GM18507 (cell line): ENCODE data around the gene REC114.
"Not testable (repeated sequence)": the region's sequence is repeated elsewhere in the genome, so short reads cannot be mapped to it uniquely, and the experiment has no call there.

ENCODE experiments used
- DNase-seq: peaks from one replicate; pipeline ENCODE4 v3.0.0; 2011; ENCODE audit warnings: low read depth; ENCODE audit not compliant: insufficient read length; ENCODE audit errors: extremely low spot score
- FAIRE-seq: peaks from 2 replicates; lab custom pipeline; 2011; peaks lifted over from hg19 to GRCh38; lab: Jason Lieb, UNC

The REC114 gene

DNA sequence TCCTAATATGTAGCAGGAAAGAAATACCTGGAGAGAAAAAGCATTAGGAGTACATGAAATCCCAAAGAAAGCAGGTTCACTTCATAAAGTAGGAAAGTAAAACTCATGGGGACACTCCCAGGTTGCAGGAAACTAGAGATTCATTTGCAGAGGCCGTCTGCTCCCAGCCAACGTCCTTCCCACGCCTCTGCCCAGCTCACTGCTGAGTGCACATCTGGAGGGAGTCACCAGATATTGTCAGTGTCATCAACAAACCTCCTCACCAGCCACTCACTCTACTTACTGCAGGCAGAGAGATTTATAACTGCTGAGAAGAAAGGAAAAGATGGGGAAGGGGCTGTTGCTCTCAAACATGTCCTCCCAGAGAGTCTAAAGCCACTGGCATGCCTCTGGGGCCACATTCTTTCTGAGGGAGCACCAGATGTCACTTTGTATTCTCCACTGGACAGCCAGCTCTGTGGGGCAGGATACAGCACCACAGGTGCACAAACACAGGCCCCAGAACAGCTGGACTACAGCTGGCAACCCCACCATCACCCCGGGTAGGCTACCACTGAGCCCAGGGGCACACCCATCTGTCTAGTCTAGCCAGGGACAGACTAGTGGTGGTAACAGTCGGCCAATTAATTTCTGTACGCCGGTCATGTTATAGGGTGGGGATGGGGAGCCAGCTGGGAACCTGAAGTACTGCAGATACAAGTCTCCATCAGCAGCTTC is 125.8 kb downstream of the REC114 start:
- no peak for DNase-seq
- no peak for FAIRE-seq

DNA sequence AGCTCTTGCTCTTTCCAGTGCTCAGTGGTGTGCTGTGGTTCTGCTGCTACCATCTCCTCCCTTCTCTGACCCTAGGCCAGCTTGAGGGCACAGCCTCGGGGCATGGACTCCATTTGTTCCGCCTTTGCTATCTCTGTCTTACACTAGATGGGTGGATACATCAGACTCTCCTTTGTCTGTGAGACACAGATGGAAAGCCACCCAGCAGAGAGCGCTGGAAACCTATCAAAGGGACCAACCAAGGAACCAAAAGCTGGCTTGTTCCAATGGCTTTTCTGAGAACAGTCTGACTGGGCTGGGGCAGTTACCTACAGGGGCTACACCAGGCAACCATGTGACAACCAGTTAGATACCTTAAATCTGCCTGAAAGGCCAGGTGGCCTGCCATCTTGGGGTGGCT is 126.4 kb downstream of the REC114 start:
- FAIRE-seq, result no peak
- no peak for DNase-seq

DNA sequence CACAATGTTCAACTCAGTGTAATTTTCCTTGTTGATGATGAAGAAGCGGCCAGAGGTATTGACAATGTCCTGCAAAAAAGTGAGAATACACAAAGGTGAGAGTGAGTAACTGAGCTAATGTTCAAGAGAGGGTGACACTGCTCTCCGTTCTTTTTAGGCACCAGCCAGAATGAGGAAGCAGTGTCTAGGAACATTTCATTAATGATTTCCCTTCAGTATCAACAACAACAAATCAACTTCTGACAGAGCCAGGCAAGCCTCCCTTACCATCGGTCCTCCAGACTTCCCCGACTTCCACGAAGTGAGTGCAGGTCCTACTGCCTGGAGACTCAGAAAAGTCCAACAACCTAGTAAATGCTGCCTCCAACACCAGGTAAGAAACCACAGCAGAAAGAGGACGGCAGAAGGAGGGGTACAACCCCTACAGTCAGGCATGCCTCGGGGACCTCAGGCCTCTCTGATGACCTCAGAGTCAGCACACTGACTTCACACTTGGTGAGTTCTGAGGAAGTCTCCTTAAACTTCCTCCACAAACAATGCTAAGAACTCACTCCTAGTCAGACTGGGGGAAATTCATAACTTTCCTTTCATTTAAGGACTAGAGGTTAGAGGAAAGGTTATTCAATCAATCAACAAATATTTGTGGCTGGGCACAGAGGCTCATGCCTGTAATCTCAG is 127.5 kb downstream of the REC114 start:
- DNase-seq (no peak), FAIRE-seq (no peak)

DNA sequence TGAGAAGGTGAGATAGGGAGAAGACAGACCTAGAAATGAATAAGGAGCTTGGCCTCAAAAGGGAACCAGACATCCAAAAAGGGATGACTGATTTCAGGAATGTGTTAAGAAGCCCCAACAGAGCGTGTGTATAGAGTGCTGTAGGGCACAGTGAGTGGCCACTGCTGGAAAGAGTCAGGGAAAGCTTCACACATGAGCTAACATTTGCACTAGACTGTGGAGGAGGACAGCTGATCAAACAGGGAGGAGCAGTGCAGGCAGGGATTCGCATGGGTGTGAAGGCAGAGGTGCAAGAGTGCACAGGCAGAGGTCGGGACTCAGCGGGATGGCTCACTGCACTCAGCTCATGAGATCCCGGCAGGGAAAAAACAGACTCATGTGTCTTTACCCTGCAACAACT is 128.4 kb downstream of the REC114 start:
- FAIRE-seq (no peak), DNase-seq (no peak)

DNA sequence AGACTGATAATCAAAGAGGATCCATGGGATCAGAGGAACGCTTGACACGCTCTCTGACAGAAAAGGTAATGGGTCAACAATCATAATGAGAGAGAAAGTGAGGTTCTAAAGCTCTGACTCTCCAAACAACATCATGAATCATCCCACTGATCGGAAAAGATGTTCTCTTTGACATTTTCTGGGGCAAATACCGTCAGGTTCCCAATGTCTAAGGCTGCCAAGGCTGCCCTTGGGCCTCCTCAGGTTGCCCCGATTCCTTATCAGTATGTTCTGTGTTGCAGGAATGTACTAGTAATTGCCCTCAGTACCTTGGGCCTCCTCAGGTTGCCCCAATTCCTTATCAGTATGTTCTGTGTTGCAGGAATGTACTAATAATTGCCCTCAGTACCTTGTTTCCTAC is 129.3 kb downstream of the REC114 start:
- no peak for FAIRE-seq
- no peak for DNase-seq

DNA sequence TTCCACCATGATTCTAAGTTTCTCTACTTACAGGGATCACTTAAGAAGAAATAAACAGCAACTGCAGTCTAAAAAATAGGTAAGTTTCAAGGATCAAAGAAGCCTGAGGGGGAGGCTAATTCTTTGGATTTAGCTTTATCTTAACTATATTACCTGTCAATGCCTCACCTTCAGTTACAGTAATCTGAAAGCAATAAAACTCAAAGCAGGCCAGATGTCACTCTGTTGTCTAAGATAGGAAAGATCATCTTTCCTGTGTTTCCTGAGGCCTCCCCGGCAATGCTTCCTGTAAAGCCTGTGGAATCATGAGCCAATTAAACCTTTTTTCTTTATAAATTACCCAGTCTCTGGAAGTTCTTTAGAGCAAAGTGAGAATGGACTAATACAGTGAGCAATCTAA is 130.1 kb downstream of the REC114 start:
- FAIRE-seq (no peak), DNase-seq (no peak)

DNA sequence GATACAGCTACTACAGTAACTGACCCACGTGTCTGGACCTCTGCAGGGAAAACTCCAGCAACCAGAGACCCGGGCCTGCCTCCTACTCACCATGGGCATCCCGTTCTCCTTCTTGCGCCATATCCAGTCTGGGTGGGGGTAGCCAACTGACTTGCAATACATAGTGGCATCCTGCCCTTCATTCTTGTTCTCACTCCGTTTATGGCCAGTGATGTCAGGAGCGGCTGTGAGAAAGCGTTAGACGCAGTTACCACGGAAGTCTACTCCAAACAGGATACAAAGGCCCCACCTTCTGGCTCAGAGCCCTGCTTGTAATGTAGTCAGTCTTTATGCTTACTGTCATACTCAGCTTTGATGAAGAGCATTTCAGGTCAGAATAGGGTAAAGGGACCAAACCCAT is 130.6 kb downstream of the REC114 start:
- DNase-seq (no peak), FAIRE-seq (no peak)

DNA sequence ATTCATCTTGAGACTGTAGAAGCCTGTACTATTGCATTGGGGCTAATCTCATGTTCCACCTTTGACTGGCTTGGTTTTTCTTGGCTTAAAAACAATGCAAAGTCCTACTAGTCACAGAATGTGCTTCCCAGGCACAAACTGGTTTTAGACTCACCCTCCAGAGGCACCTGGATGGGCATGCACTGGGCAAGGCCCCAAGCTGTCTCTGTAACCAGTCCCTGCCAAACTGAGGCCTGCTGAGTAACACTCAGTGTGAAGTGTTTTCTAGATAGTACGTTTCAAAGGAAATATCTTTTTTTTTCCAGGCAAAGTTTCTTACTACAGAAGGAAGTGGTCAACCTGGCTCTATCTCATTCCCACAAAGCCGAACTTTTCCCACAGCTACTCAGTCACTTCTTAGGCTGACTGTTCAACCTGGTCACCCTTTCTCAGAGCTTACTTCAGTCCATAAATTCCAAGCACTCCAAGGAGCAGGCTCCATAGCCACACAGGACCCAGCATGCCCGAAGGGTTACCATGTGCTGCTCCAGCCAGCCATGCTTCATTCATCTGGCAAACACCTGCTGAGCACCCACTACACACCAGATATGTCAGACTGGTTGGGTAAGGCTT is 132.8 kb downstream of the REC114 start:
- FAIRE-seq (no peak), DNase-seq (no peak)

DNA sequence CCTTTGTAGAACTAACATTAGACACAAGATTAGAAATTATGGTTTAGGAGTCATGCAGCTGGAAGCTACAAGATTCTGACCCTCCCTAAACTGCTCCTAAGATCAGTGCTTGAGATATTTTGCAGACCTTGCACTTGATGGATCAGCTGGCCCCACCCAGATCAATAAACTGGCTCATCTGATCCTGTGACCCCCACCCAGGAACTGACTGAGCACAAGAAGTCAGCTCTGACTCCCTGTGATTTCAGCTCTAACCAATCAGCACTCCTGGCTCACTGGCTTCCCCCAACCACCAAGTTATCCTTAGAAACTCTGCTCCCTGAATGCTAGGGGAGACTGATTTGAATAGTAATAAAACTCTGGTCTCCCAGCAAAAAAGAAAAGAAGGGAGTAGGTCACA is 134.6 kb downstream of the REC114 start:
- DNase-seq, FAIRE-seq: not testable (repeated sequence)

DNA sequence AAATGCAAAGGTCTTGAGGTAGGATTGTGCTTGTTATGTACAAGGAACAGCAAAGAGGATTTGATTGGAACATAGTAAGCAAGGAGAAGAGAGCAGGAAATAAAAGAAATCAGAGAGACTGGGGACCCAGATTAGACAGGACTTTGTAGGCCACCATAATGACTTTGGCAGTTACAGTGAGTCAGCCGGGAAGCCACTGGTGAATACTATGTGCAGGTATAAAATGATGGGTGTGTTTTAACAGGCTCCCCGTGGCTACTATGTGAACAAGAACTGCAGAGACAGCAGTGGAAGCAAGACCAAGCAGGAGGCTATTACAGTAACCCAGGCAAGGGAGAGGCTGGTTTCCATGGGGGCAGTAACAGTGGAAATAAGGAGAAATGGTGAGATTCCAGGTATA is 135.1 kb downstream of the REC114 start:
- DNase-seq, result no peak
- no peak for FAIRE-seq

DNA sequence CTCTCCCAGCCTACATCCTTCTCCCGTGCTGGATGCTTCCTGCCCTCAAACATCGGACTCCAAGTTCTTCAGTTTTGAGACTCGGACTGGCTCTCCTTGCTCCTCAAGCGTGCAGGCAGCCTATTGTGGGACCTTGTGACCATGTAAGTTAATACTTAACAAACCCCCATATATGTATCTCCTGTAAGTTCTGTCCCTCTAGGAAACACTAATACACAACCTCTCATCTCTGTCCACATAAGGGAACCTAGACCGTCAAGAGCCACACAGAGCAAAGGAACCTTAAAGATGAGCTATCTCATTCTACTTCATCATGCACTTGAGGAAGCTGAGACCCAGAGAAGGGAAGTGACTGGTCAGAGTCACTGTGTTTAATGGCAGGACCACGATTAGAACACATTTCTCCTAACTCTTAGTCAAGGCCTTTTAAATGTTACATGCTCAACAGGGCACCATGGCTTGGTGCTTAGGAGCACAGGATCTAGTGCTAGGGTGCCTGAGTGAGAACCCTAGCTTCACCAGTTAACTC is 140.0 kb downstream of the REC114 start:
- FAIRE-seq, result no peak
- no peak for DNase-seq

DNA sequence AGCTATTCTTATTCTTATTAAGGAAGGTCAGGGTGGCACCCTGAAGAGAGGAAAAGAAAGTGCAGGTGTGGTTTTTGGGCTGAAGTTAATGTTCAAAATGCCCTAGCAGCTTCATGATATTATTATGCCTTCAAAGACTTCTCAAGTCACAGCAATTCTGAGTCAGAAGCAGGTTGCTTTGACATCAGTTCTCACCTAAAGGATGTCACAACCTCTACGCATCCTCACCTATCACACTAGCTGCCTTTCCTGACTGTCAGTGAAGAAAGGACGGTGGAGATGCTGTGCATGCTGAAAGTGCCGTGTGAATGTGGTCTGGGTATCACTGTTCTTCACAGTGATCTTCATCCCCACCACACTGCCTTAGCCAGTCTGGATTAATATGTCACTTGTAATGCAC is 140.6 kb downstream of the REC114 start:
- DNase-seq (no peak), FAIRE-seq (no peak)

DNA sequence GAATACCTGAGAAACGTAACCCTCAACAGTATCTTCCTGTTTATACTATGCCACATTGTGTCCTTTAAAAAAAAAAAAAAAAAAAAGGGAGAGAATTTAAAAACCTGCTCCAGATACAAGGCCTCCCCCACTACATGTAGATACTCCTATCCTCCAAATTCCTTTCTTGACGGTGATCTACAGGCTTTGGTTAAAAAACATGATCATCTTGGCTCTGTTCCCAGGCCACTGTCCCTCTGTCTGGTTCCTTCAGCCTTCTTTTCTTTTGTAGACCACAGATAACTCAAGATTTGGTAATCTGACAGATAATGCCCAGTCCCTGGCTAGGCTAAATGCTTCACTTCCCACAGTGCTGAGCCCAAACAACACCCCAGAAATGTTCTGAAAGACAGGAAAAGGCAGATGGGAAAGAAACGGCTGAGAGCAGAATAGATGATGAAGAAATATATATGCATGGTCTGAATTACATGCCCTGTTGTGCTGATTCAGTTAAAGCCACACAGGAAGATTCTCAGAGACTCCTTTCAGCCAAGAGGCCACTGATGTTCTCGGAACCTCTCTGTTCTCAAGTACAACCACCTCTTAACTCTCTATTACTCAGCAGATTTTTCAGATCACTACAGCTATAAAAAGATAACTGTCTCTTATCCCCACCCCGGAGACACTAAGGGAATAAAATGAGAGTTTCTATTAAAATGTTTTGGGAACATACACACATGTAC is 141.9 kb downstream of the REC114 start:
- no peak for DNase-seq
- FAIRE-seq, result no peak

DNA sequence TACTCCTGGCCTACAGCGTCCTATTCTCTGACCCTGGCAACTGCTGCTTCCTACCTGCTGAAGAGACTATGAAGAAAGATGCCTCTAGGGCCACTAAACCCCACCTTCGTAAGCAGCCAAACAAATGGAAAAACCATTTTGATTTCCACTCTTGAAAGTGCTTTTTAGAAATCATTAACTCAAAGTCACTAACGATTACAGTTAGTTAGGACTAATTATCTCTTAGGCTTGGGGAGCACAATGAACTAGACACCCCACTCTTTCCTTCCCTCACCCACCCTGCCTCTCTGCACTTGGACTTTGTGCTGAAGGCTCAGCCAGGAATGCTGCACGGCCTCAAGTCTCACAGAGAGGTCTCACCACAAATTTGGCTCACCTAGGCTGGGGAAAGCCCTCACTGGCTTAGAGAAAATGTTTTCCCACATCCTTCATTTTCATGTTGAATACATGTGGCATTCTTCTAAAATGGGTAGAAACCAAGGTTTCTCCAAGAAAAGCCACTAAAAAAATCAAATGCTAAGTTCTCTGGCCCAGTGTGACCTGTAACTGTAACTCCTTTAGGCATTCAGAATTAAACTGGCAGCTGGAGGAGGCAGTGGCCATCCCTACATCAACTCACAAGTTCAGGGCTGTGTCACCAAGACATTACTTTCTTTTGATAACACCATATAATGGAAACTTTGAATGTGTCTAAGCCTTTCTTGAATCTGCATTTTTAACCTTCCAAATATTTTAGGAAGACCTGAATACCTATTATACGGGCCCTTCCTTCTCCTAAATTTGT is 143.1 kb downstream of the REC114 start:
- DNase-seq (no peak), FAIRE-seq (no peak)

DNA sequence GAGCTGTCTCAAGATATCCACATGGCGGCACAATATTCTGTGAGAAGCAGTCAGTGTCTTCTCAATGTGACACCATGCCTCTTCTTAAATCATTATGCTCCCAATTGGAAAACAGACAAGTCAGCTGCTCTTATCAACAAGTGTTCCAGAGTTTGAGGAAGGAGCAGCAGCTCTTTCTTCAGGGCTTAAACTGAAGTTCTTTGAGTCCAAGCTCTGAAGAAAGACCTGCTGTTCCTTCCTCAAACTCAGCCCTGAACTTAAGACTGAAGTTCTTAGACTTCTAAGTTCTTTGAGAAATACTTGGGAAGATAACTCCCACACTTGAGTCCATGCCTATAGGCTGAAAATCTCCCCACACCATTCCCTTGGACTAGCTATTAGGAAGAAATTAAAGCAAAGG is 146.8 kb downstream of the REC114 start:
- no peak for DNase-seq
- FAIRE-seq, result no peak

DNA sequence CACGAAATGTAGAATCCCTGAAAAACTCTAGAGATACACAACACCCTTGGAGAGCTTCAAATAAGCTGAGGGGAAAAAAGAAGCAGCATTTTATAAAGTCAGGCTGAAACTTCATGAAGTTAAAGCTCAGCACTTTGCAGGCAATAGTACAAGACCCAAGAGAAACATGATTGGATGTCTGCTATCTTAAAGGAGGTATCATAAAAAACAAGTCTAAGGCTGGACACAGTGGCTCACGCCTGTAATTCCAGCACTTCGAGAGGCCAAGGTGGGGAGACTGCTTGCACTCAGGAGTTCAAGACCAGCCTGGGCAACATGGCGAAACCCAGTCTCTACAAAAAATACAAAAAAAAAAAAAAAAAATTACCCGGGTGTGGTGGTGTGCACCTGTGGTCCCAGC is 147.3 kb downstream of the REC114 start:
- FAIRE-seq, result no peak
- no peak for DNase-seq

DNA sequence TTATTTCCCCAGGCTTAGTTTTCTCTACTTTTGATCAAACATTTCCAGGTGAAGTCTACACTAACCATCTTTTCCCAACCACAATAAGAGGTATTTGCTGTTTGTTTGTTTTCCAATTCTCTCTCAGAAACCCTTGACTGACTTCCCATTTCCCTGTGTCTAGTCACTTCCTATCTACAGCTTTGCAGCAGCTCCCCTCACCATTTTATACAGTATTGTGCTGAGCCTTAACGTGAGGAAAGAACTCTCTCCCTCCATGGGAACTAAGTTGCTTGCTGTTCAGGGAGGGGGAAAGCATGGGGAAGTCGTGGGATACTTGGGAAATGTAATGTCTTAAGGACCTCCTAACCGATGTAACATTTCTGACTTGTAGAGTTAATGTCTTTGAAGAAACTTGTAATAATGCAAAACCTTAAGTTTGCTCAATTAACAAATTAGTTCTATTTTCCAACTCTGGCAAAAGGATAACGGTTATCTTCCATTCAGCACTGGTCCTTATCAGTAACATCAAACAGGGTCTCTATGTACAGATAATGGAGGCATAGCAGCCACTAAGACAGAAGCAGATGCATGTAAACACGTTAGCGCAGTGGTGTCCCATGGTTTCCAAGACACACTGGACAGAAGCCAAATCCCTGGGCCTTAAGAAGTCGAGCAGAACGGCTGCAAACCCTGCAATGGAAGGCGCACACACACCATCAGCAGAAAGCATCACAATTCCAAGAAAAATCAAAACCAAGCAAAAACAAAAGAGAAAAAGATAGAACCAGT is 150.5 kb downstream of the REC114 start:
- FAIRE-seq (no peak), DNase-seq (no peak)

DNA sequence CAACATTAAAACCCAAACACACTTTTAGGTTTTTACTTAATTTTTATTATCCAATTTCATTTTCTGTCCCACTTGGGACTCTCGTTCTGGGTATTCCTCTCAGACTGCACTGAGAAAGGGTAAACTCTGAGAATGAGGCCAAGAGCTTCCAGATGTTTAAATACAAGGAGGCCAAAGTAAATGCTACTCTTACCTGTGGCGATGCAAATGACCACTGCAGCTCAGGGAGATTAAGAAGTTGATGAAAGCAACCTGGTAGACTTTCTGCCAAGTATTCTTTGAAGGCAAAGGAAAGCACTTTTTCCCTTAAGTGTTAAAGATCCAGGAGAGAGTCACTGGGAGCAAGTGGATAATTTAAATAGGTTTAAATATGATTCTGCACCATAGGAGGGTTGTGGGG is 151.1 kb downstream of the REC114 start:
- FAIRE-seq (no peak), DNase-seq (no peak)

DNA sequence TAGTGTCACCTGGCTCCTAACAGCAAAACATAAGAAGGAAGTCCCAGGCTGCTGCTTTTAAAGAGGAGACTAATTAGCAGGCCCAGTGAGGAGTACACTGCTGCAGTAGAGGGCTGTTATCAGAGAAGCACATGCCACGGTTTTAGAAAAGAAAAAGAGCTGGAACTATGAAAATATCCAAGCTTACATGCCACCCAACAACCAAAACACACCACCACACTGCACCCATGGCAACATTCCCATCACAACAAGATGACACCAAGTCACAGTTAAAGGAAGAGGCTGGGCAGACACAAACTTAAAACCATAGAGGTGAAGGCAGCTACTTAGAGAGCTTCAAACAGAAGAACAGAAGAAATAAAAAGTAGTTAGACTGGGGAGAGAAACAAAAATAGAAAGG is 153.2 kb downstream of the REC114 start:
- no peak for FAIRE-seq

More for the DNA sequence above, 153.2 kb downstream of the REC114 start:
- DNase-seq, result no peak
